DMS 273 treated with DMSO at 0.1 percent for 48 hours (cell line): ENCODE data around the gene DGKH.

Experiments
- DNase-seq: peaks from one replicate; lab custom pipeline; 2025; lab: John Stamatoyannopoulos, UW

Gene DGKH

DNA sequence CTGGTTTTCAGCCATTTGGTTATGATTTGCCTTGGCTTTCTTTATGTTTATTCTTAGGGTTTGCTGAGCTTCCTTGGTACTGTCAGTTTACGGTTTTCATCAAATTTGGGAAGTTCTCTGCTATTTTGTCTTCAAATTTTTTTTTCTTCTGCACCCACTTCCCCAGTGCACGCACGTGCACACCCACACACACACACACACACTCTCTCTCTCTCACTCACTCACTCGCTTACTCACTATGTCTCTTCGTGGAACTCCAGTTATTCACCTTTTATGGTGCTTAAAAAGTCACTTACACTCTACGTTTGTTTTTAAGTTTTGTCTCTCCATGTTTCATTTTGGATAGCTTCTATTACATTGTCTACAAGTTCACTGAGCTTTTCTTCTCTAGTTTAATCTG lies 230.6 kb downstream of the DGKH start:
- no peak for DNase-seq

- no peak for DNase-seq
These were observed 231.5 kb downstream of the DGKH start for GRCh38 chr13:42279986-42280385.

DNA sequence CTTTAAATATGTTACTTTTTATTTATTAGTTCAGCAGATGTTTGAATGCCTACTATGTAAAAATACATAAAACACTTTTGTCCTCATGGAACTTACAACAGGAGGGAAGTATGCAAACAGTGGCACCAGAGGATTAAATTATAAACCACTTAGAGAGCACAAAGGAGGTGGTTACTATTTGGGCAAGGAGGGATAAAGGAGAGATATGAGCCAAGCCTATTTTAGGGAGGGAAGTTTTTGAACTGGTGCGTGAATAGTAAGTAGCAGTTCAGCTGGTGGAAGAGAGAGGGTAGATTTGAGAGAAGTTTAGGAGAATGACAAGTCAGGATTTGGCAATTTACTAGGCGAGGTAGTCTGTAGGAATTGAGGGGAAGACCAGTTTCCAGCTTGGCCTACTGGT lies 232.1 kb downstream of the DGKH start:
- DNase-seq, result no peak

GRCh38 chr13:42283574-42283973 lies 235.1 kb downstream of the DGKH start:
- DNase-seq, result no peak

DNA sequence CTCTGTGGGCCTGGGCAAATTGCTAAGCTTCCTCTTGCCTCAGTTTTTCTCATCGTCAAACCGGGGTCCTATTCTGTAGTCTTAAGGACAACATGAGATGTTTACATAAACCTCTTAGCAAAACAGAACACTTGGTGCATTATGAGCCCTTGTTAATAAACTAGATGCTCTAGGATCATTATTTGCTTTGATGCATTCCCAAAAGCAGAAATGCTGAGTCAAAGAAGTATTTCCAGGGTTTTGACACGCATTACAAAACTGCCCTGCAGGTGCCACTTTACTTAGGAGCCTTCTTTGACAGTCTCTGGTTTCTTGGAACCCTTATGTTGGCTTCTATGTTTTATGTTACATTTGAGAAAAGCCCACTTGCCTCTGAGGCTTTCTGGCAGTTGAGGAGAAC lies 235.6 kb downstream of the DGKH start:
- no peak for DNase-seq
